ENCODE measurements around the gene MDN1. TPM values are rescaled to one million over a fixed set of nuclear protein-coding genes. Genes with fewer than 3 reads are reported as not detected.

Gene MDN1
- total and polyA plus RNA-seq, 2 of the 13 experiments (the other 11 are each of a cell fraction or from before 2014, with no cell fraction given), result 18.8 to 52.9 TPM

- TF ChIP-seq, protein P1, sequence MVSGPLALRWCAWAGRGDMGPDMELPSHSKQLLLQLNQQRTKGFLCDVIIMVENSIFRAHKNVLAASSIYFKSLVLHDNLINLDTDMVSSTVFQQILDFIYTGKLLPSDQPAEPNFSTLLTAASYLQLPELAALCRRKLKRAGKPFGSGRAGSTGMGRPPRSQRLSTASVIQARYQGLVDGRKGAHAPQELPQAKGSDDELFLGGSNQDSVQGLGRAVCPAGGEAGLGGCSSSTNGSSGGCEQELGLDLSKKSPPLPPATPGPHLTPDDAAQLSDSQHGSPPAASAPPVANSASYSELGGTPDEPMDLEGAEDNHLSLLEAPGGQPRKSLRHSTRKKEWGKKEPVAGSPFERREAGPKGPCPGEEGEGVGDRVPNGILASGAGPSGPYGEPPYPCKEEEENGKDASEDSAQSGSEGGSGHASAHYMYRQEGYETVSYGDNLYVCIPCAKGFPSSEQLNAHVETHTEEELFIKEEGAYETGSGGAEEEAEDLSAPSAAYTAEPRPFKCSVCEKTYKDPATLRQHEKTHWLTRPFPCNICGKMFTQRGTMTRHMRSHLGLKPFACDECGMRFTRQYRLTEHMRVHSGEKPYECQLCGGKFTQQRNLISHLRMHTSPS (CRISPR knock-in tag; IDR thresholded peaks at IDR 0.05; ENCODE audit: low read depth), result peak; percentile 60; the same call in 1 of the 2 replicates
- TF ChIP-seq ZNF782 (CRISPR knock-in tag; IDR thresholded peaks at IDR 0.05; ENCODE audit: borderline replicate concordance) (peak; percentile 93), AGO2 (optimal IDR thresholded peaks at IDR 0.05; ENCODE audit: low read depth, low read length) (peak; percentile 75), FOXC1 (CRISPR knock-in tag; IDR thresholded peaks at IDR 0.05; ENCODE audit: borderline replicate concordance) (peak; percentile 82; the same call in 1 of the 2 replicates), HNRNPLL (IDR thresholded peaks at IDR 0.05; ENCODE audit: low read depth, low read length, poor library complexity, severe bottlenecking) (peak; percentile 91), ZNF496 (CRISPR knock-in tag; IDR thresholded peaks at IDR 0.05; ENCODE audit: insufficient replicate concordance) (no peak), DMAP1 (CRISPR knock-in tag; IDR thresholded peaks at IDR 0.05) (peak; percentile 97), RXRB (CRISPR knock-in tag; IDR thresholded peaks at IDR 0.05; ENCODE audit: borderline replicate concordance) (peak; percentile 48; the same call in 1 of the 2 replicates), ZNF816 (CRISPR knock-in tag; IDR thresholded peaks at IDR 0.05; ENCODE audit: borderline replicate concordance) (peak; percentile 89; the same call in 1 of the 2 replicates), TARDBP (CRISPR knock-in tag; IDR thresholded peaks at IDR 0.05) (peak; percentile 90), ZNF768 (CRISPR knock-in tag; IDR thresholded peaks at IDR 0.05) (peak; percentile 41; the same call in 1 of the 2 replicates), NR0B2 (CRISPR knock-in tag; IDR thresholded peaks at IDR 0.05) (peak; percentile 97), MTA3 (CRISPR knock-in tag; IDR thresholded peaks at IDR 0.05) (no peak), MED13 (CRISPR knock-in tag; IDR thresholded peaks at IDR 0.05) (peak; percentile 52; the same call in 1 of the 2 replicates), RAD51 (IDR thresholded peaks at IDR 0.05; ENCODE audit: borderline replicate concordance) (peak; percentile 29; the same call in 1 of the 2 replicates), SOX13 (IDR thresholded peaks at IDR 0.05) (no peak; the same call in 1 of the 2 replicates), SOX13 (CRISPR knock-in tag; conservative IDR thresholded peaks at IDR 0.05 in 1 of 2, IDR thresholded peaks at IDR 0.05 in 1 of 2) (peak in 1 of 2 experiments; percentile 47; a peak in 1 of 4 replicates), FLYWCH1 (CRISPR knock-in tag; IDR thresholded peaks at IDR 0.05) (peak; percentile 21; the same call in 1 of the 2 replicates), HOXA5 (CRISPR knock-in tag; IDR thresholded peaks at IDR 0.05) (peak; percentile 40; the same call in 1 of the 2 replicates), MEIS1 (CRISPR knock-in tag; IDR thresholded peaks at IDR 0.05; ENCODE audit: borderline replicate concordance) (peak; percentile 70; the same call in 1 of the 2 replicates), ZUFSP (CRISPR knock-in tag; IDR thresholded peaks at IDR 0.05; ENCODE audit: borderline replicate concordance) (no peak), ZNF83 (CRISPR knock-in tag; IDR thresholded peaks at IDR 0.05; ENCODE audit: borderline replicate concordance) (peak; percentile 62; the same call in 1 of the 2 replicates), ZNF546 (CRISPR knock-in tag; conservative IDR thresholded peaks at IDR 0.05) (0 out of 2 replicates have a peak, but pooled peaks have one; percentile 51)
- TF ChIP-seq, protein P2, sequence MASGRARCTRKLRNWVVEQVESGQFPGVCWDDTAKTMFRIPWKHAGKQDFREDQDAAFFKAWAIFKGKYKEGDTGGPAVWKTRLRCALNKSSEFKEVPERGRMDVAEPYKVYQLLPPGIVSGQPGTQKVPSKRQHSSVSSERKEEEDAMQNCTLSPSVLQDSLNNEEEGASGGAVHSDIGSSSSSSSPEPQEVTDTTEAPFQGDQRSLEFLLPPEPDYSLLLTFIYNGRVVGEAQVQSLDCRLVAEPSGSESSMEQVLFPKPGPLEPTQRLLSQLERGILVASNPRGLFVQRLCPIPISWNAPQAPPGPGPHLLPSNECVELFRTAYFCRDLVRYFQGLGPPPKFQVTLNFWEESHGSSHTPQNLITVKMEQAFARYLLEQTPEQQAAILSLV (CRISPR knock-in tag; IDR thresholded peaks at IDR 0.05; ENCODE audit: borderline replicate concordance), result peak; percentile 92; the same call in 1 of the 2 replicates
These were observed at the start of gene MDN1 (continued) for GRCh38 chr6:89819336-89820130.

Data from HepG2 (cell line).